Fibroblast of mammary gland (primary cell): ENCODE measurements around the gene CSAD.

Source experiments
- DNase-seq: peaks from one replicate; pipeline ENCODE4 v3.0.0-alpha.2; 2010; ENCODE audit warnings: low read depth
- H3K4me3 ChIP-seq: 2 replicates; pipeline ENCODE4 v1.5.1; 2011; ENCODE audit warnings: low read depth, mild to moderate bottlenecking, low read length, moderate library complexity; ENCODE audit not compliant: control insufficient read depth
- TF ChIP-seq, protein P1 (sequence below): conservative IDR thresholded peaks from 2 replicates; pipeline ENCODE4 v1.5.1; 2011; ENCODE audit warnings: low read depth, low read length, inconsistent platforms; ENCODE audit not compliant: control insufficient read depth, insufficient read depth

Gene CSAD

DNA sequence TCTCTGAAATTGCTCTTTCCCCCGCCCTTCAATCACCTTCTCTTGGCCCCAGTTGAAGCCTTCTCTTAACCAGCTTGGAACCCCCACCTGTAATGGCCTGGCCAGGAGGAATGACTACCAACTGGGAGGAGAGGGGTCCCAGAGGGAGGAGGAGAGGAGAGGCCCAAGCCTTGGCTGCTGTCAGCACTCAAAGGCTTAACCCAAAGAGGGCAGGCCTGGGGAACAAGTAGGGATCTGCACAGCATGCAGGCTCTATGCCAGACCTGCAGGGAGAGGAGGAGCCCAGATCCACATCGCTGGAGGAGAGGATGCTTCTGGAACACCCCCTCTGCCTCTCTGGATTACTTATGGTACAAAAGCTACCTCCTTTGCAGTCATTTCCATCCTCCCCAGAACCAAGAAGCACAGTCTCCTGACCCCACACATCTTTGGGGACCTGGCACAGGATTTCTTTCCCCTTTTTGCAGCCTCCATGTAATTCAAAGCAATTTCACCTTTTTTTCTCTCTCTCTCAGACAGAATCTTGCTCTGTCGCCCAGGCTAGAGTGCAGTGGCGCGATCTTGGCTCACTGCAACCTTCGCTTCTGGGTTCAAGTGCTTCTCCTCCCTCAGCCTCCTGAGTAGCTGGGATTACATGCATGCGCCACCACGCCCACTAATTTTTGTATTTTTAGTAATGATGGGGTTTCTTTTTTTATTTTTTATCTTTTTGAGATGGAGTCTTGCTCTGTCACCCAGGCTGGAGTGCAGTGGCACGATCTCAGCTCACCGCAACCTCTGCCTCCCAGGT lies 45.1 kb upstream of the CSAD start:
- H3K4me3 ChIP-seq, result no peak overlapping the region

DNA sequence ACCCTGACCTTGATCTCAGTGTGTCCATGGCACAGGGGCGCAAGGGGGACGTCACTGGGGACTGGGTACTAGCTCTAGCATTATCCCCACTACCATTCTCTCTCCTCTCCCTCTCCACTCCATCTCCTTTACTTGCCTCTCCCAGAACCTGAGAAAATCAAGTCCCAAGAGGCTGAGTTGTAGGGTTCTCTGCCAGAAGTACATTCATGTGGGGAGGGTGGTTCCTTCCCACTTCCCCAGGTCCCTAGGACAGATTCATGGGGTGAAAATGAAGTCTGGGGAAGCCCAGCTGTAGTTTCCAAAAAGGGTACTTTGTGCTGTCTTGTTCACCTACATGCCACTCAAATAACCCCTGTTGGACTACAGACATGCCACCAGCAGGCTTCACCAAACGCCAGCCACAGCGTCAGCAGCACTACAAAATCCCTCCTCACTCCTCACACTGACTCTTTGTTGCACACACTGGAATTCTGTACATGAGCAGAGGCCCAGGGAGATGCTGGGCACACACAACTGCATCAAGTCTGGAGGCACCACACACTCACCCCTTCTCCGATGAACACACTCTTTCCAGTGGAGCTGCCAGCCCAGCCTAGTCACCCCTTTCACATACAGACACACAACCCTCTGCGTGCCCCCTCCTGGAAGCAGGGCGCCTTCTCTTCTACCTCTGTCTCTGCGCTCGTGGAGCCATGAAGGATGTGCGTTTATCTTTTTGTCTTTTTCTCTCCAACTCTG lies 44.3 kb upstream of the CSAD start:
- H3K4me3 ChIP-seq, result no peak overlapping the region
- DNase-seq, result no peak
- TF ChIP-seq, protein P1, sequence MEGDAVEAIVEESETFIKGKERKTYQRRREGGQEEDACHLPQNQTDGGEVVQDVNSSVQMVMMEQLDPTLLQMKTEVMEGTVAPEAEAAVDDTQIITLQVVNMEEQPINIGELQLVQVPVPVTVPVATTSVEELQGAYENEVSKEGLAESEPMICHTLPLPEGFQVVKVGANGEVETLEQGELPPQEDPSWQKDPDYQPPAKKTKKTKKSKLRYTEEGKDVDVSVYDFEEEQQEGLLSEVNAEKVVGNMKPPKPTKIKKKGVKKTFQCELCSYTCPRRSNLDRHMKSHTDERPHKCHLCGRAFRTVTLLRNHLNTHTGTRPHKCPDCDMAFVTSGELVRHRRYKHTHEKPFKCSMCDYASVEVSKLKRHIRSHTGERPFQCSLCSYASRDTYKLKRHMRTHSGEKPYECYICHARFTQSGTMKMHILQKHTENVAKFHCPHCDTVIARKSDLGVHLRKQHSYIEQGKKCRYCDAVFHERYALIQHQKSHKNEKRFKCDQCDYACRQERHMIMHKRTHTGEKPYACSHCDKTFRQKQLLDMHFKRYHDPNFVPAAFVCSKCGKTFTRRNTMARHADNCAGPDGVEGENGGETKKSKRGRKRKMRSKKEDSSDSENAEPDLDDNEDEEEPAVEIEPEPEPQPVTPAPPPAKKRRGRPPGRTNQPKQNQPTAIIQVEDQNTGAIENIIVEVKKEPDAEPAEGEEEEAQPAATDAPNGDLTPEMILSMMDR, result no peak

More for the DNA sequence above, 45.1 kb upstream of the CSAD start:
- no peak for DNase-seq
- TF ChIP-seq, protein P1, result no peak

DNA sequence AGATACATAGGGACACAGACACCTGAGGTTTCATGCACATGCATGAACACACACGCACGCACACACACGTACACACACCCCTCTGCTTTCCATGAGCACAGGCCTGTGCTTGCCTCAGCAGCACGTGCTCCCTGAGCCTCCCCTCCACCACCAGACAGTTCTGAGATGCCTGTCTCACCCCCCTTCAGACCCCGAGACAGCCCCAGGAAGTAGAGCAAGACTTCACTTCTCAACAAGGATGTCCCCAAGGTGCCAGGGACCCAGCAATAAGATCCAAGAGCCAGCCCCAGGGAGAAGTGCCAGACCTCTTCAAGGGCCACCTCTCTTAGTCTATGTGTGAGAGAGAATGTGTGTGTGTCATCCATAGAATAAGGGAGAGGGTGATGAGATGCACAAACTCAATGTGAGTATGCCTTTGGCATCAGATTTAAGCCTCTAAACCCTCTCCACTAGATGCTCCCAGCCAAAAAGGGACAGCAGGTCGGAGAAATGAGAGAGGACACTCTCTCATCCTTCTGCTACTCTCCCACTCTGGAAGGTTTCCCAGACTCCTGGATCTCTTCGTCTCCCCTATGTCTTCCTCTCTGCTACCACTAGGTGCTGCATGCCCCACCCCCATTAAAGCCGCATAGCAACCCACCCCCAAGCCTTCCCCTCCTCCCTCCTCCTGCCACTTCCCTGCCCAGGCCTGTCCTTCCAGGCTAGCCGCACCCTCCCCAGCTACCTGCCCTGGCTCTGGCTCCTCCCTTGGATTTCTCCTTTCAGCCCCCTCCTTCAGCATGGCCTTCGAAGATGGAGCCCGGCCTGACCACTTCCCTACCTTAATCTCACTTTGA lies 43.6 kb upstream of the CSAD start:
- no peak for DNase-seq
- no peak overlapping the region for H3K4me3 ChIP-seq
- TF ChIP-seq, protein P1, result peak; percentile 21

DNA sequence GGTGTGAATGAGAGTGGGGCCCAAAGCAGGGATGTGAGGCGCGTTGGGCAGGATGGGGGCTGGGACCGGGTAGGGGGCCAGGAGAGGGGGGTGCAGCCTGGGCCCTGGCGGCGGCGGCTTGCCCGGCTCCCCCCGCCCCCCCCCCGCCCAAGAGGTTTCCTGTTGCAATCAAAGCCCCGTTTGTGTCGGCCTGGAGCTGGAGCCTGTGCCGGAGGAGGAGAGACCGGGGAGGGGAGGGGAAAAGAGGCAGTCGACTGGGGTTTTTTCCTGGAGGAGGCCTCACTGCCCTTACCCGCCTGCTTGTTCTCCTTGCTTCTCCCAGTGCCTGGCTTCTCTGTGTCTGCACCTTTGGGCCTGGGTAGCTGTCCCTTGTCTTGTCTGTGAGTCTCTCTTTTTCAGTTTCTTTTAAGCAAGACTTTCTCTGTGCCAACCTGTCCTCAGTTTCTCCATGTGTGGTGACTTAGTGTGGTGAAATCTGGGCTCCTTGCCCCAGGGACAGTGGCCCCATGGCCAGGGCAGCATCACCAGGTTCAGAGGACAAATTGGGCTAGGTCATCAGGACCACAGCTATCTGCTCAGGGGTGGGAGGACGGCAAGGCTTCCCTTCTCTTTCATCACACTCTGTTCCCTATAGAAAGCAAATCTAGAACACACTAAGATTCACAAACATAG lies 42.8 kb upstream of the CSAD start:
- H3K4me3 ChIP-seq, result no peak overlapping the region
- TF ChIP-seq, protein P1, result no peak

DNA sequence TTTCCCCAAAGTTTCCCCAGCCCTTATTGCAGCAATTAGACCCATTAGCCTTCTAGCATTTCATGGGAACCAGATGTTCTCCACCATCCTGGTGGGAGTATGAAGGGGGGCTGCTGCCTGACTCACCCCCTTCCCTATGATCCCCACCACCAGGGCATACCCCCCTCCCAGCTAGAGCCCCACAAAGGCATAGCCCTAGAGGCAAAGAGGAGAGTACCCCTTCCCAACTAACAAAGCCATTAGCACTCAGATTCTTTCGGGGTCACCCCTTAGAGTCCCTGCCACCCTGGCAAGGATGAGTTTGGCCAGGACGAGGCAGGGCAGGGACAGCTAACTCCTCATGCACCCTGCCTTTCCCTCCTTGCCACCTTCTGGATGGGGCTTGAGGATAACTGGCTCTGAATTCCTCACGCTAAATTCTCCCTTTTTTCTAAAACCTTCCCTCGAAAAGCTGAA lies 42.1 kb upstream of the CSAD start:
- TF ChIP-seq, protein P1, result no peak
- no peak overlapping the region for H3K4me3 ChIP-seq
- no peak for DNase-seq

More for the DNA sequence above, 42.8 kb upstream of the CSAD start:
- peak; percentile 40 for DNase-seq
